K562 (cell line): ENCODE data around the gene MAP2K3. TPM values are rescaled to one million over a fixed set of nuclear protein-coding genes. Genes with fewer than 3 reads are reported as not detected.
"Not testable (repeated sequence)": the region's sequence is repeated elsewhere in the genome, so short reads cannot be mapped to it uniquely, and the experiment has no call there.

ENCODE experiments used
- ATAC-seq: fragments of 200-7000 bp; cut with Tn5 transposase; 3 replicates; pipeline ENCODE4 v1.9.1; 2020; ENCODE audit warnings: moderate library complexity
- BruUV-seq: library from RNA; stranded (reverse); fragments of 400-500 nt; replicated peaks from 2 replicates; lab custom pipeline; 2021; lab: Mats Ljungman, UMichigan
- CTCF ChIA-PET: fragments of 300-600 bp; formaldehyde crosslinking; extraction: SDS; loops from one replicate; lab custom pipeline; 2021; ENCODE audit warnings: low intra/inter-chr PET ratio; lab: Yijun Ruan, JAX
- POLR2A ChIA-PET: fragments of 300-600, 350-650 bp; sonication (Branson Sonifier 250); formaldehyde crosslinking; extraction: SDS; loops from one replicate; lab custom pipeline; 2021; ENCODE audit warnings: antibody characterized with exemption, inconsistent platforms; lab: Yijun Ruan, JAX
- DNase-seq, 4 experiments: peaks; one replicate each; pipeline versions ENCODE4 v3.0.0 to v3.0.0-alpha.2; 2011 to 2018; ENCODE audit warnings: low spot score in 3 of 4, mixed read lengths in 3 of 4; ENCODE audit errors: extremely low read depth in 1 of 4
- FAIRE-seq: peaks from 2 replicates; lab custom pipeline; 2011; peaks lifted over from hg19 to GRCh38; lab: Jason Lieb, UNC
- H2AFZ ChIP-seq: 2 replicates; pipeline ENCODE4 v1.6.0; 2011; ENCODE audit warnings: low read depth, low read length, control low read depth, inconsistent platforms
- H3K27ac ChIP-seq: fragments of 200-600 bp; 3 replicates; pipeline ENCODE4 v1.8.0; 2011; ENCODE audit warnings: low read depth, mild to moderate bottlenecking, control low read depth, inconsistent platforms, low read length, moderate library complexity, mixed read lengths; ENCODE audit errors: extremely low read depth
- H3K27me3 ChIP-seq, 2 experiments: fragments of 300-600 bp in 1 of 2; 2 replicates in 1 of 2; 3 replicates in 1 of 2; pipeline versions ENCODE4 v1.6.0 to v1.8.0; 2011; ENCODE audit warnings: inconsistent platforms in 2 of 2, low read length in 2 of 2, mild to moderate bottlenecking in 1 of 2, mixed read lengths in 1 of 2, moderate library complexity in 1 of 2; ENCODE audit not compliant: control insufficient read depth in 2 of 2, insufficient read depth in 2 of 2
- H3K36me3 ChIP-seq: fragments of 300-600 bp; 3 replicates; pipeline ENCODE4 v1.8.0; 2011; ENCODE audit warnings: mild to moderate bottlenecking, low read length, inconsistent platforms; ENCODE audit not compliant: control insufficient read depth, insufficient read depth
- H3K4me1 ChIP-seq, 2 experiments: fragments of 200-600 bp in 1 of 2; replicated peaks in 1 of 2; 2 replicates in 1 of 2; 3 replicates in 1 of 2; pipeline versions ENCODE4 v1.5.1 to v1.8.0; 2011; ENCODE audit warnings: inconsistent platforms in 2 of 2, low read length in 2 of 2, mild to moderate bottlenecking in 1 of 2, mixed read lengths in 1 of 2, moderate library complexity in 1 of 2; ENCODE audit not compliant: control insufficient read depth in 2 of 2, insufficient read depth in 2 of 2
- H3K4me2 ChIP-seq: 2 replicates; pipeline ENCODE4 v1.6.1; 2011; ENCODE audit warnings: low read length, control low read depth, inconsistent platforms, mixed read lengths; ENCODE audit not compliant: insufficient read depth
- H3K4me3 ChIP-seq: fragments of 200-600 bp; sonication (generic), shearing (Covaris generic); 2 replicates; pipeline ENCODE4 v1.5.1; 2016; ENCODE audit warnings: control low read depth, inconsistent platforms
- H3K79me2 ChIP-seq: fragments of 200-600 bp; 3 replicates; pipeline ENCODE4 v1.8.0; 2011; ENCODE audit warnings: low read length, inconsistent platforms; ENCODE audit not compliant: control insufficient read depth, insufficient read depth
- H3K9ac ChIP-seq, 2 experiments: 2 replicates each; pipeline versions ENCODE4 v1.6.0 to v1.6.1; 2011; ENCODE audit warnings: low read depth in 2 of 2, low read length in 2 of 2, control low read depth in 1 of 2, inconsistent platforms in 1 of 2, mild to moderate bottlenecking in 1 of 2, mixed read lengths in 1 of 2; ENCODE audit not compliant: insufficient read depth in 1 of 2
- H3K9me1 ChIP-seq: one replicate; pipeline ENCODE4 v1.6.0; 2011; ENCODE audit warnings: inconsistent platforms, mild to moderate bottlenecking, low read length, moderate library complexity; ENCODE audit not compliant: control insufficient read depth, insufficient read depth
- H3K9me3 ChIP-seq: replicated peaks from 2 replicates; pipeline ENCODE4 v1.5.1; 2011; ENCODE audit warnings: low read depth, low read length, inconsistent platforms; ENCODE audit not compliant: control insufficient read depth, insufficient read depth
- H4K20me1 ChIP-seq: replicated peaks from 2 replicates; pipeline ENCODE4 v1.6.1; 2011; ENCODE audit warnings: low read length, inconsistent platforms, mixed read lengths; ENCODE audit not compliant: control insufficient read depth, insufficient read depth
- BCOR ChIP-seq: fragments of 450-650 bp; IDR thresholded peaks from 2 replicates; pipeline ENCODE4 v1.6.1; 2016
- KDM1A ChIP-seq, 2 experiments: fragments of 450-650 bp; IDR thresholded peaks; 2 replicates each; pipeline ENCODE4 v1.6.1; 2016; ENCODE audit warnings: mild to moderate bottlenecking in 2 of 2
- ZFP36 ChIP-seq: fragments of 150-350 bp; IDR thresholded peaks from 2 replicates; pipeline ENCODE4 v1.6.1; 2018; ENCODE audit warnings: low read length, low read depth; ENCODE audit not compliant: partially characterized antibody
- WGBS: fragments of 100-300 bp; shearing (Covaris generic); methylation state at CpG from one replicate; pipeline ENCODE4 v1.1.6; 2016; ENCODE audit warnings: low coverage, mixed read lengths; ENCODE audit not compliant: insufficient coverage; ENCODE audit errors: missing lambda C conversion rate; 5-methylcytosine and 5-hydroxymethylcytosine counted together
- in situ Hi-C: fragments of 300-500 bp; cut with MboI; formaldehyde crosslinking; loops from 4 replicates; pipeline ENCODE4 v1.15.0; 2018; ENCODE audit warnings: inconsistent platforms, mixed read lengths
- intact Hi-C: fragments of 100-400 bp; cut with micrococcal nuclease; formaldehyde crosslinking; loops from 2 replicates; pipeline ENCODE4 v1.14.2; 2022
- polyA plus RNA-seq, 8 experiments: library from polyadenylated mRNA; depleted of rRNA in 4 of 8; stranded (reverse) in 5 of 8; unstranded in 3 of 8; fragments of >200 nt; fragmentation: Nextera tagmentation in 2 of 8; fragmentation: Illumina TruSeq in 1 of 8; extraction: Ambion mirVana in 2 of 8; extraction: Trizol in 1 of 8; gene quantifications; 2 replicates each; pipeline versions ENCODE4 v1.2.1 to v1.2.3, GENCODE V29; 2011 to 2014; ENCODE audit warnings: inconsistent platforms in 1 of 8, missing spikeins in 1 of 8
- total RNA-seq, 7 experiments: library from RNA; depleted of rRNA in 6 of 7; stranded (reverse); fragments of >200 nt in 6 of 7; fragmentation: Illumina TruSeq in 2 of 7; extraction: Trizol in 2 of 7; gene quantifications; 2 replicates each; pipeline versions ENCODE4 v1.2.1 to v1.2.3, GENCODE V29; 2011 to 2021; ENCODE audit warnings: low replicate concordance in 1 of 7

MAP2K3 gene
- total and polyA plus RNA-seq, 9 of the 15 experiments (the other 6 are each of a cell fraction or from before 2014, with no cell fraction given): 0.18 to 14.8 (median 3.5) TPM

GRCh38 chr17:21319256-21319655 lies 34.7 kb downstream of the MAP2K3 start:
- ATAC-seq, H3K9me1 ChIP-seq, H3K9ac ChIP-seq, BruUV-seq, H3K36me3 ChIP-seq, H3K79me2 ChIP-seq, CTCF ChIA-PET, H3K4me1 ChIP-seq, H3K4me2 ChIP-seq, in situ Hi-C loops, DNase-seq, H2AFZ ChIP-seq, H3K27ac ChIP-seq, H4K20me1 ChIP-seq, H3K4me3 ChIP-seq, H3K27me3 ChIP-seq, POLR2A ChIA-PET, H3K9me3 ChIP-seq, FAIRE-seq, intact Hi-C loops: not testable (repeated sequence)
- TF ChIP-seq KDM1A (IDR thresholded peaks at IDR 0.05): 0 out of 4 replicates have a peak, but pooled peaks of 1 of the 2 experiments have one; percentile 25
- 0 out of 2 replicates have a peak, but pooled peaks have one; percentile 37 for TF ChIP-seq BCOR
- TF ChIP-seq ZFP36: peak; percentile 10
- 74% methylated on average over 3 of the region's 4 CpGs for WGBS

DNA sequence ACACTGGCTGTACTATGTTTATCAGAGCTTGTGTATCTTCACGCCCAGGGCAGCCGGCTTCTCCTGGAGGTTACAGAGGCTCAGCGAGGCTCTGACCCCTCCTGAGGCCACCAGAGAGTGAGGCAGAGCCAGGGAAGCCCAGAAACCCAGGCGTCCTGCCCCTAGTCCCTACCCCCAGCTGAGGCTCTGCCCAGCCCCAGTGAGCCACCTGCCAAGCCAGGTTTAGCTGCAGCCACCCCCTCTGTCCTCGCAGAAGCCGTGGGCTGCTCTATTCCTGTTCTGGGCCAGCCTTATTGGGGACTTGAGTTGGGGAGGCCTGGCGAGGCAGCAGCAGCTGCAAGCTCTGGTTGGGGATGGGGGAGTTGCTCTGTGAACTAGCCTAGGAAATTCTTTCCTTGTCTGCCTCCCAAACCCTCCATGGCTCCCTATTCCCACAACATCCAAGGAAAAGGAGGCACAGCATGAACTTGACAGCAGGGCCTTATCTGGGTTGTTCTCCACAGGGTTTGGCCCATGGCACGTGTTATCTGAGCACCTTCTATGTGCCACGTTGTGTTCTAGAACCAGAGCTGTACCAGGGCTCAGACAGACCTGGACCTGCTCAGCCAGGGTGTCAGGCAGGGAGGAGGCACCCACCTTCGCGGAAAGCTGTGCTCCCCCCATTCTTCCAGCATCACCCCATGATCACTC lies 35.3 kb downstream of the MAP2K3 start:
- intact Hi-C loops, H3K79me2 ChIP-seq, H3K9me1 ChIP-seq, H3K36me3 ChIP-seq, BruUV-seq, POLR2A ChIA-PET, H2AFZ ChIP-seq, FAIRE-seq, H3K27me3 ChIP-seq, H3K9me3 ChIP-seq, H3K9ac ChIP-seq, H3K27ac ChIP-seq, DNase-seq, CTCF ChIA-PET, H3K4me1 ChIP-seq, H3K4me3 ChIP-seq, H3K4me2 ChIP-seq, H4K20me1 ChIP-seq, ATAC-seq: not testable (repeated sequence)
- in situ Hi-C loops: loop anchor here (5.0 kb wide), 1 partner anchor 442 kb away; no protein-coding TSS in a partner anchor
- 14% methylated on average over 7 of the region's 11 CpGs for WGBS

- DNase-seq, H3K4me1 ChIP-seq, intact Hi-C loops, H4K20me1 ChIP-seq, H3K36me3 ChIP-seq, FAIRE-seq, H3K27me3 ChIP-seq, BruUV-seq, H3K27ac ChIP-seq, ATAC-seq, POLR2A ChIA-PET, H3K9me3 ChIP-seq, H3K4me3 ChIP-seq, H3K9ac ChIP-seq, CTCF ChIA-PET, H3K4me2 ChIP-seq, H3K9me1 ChIP-seq, H2AFZ ChIP-seq, H3K79me2 ChIP-seq: not testable (repeated sequence)
- in situ Hi-C loops: loop anchor here (5.0 kb wide), 1 partner anchor 442 kb away; no protein-coding TSS in a partner anchor
- 42% methylated on average over 4 of the region's 4 CpGs for WGBS
Observed at GRCh38 chr17:21320430-21320829, 35.9 kb downstream of the MAP2K3 start.
